HEK293T (cell line): ENCODE results near the gene SREBF2.

Experiments used
- ARNT ChIP-seq: fragments of 450-650 bp; IDR thresholded peaks from 2 replicates; pipeline ENCODE4 v1.6.1; 2017; ENCODE audit warnings: mild to moderate bottlenecking
- BHLHE40 ChIP-seq: fragments of 450-650 bp; IDR thresholded peaks from 2 replicates; pipeline ENCODE4 v1.6.1; 2016; ENCODE audit warnings: mild to moderate bottlenecking, moderate library complexity, borderline replicate concordance
- ELF4 ChIP-seq: fragments of 450-650 bp; IDR thresholded peaks from 2 replicates; pipeline ENCODE4 v1.6.1; 2017; ENCODE audit warnings: antibody characterized with exemption
- FOXA1 ChIP-seq: fragments of 450-650 bp; IDR thresholded peaks from 2 replicates; pipeline ENCODE4 v1.6.1; 2016; ENCODE audit warnings: mild to moderate bottlenecking
- FOXM1 ChIP-seq: fragments of 450-650 bp; IDR thresholded peaks from 2 replicates; pipeline ENCODE4 v1.6.1; 2017; ENCODE audit warnings: mild to moderate bottlenecking, borderline replicate concordance
- L3MBTL2 ChIP-seq: fragments of 450-650 bp; conservative IDR thresholded peaks from 2 replicates; pipeline ENCODE4 v1.6.1; 2016; ENCODE audit warnings: mild to moderate bottlenecking
- LEF1 ChIP-seq: fragments of 450-650 bp; IDR thresholded peaks from 2 replicates; pipeline ENCODE4 v1.6.1; 2017; ENCODE audit warnings: mild to moderate bottlenecking, borderline replicate concordance
- SUZ12 ChIP-seq: fragments of 450-650 bp; IDR thresholded peaks from 2 replicates; pipeline ENCODE4 v1.6.1; 2016; ENCODE audit warnings: mild to moderate bottlenecking
- TARDBP ChIP-seq: fragments of 450-650 bp; IDR thresholded peaks from 2 replicates; pipeline ENCODE4 v1.6.1; 2016

GRCh38 chr22:41812805-41813545 lies 19.9 kb upstream of the SREBF2 start:
- TF ChIP-seq LEF1 (no peak), SUZ12 (no peak), FOXM1 (no peak), L3MBTL2 (no peak), BHLHE40 (no peak), FOXA1 (no peak), TARDBP (no peak), ARNT (no peak), ELF4 (no peak)
